C1 segment of cervical spinal cord (tissue), 14 donors: Measurements from ENCODE around the gene TMEM87A.

Experiments used
- DNase-seq, 14 donors: peaks; one replicate each; lab custom pipeline; 2025; lab: John Stamatoyannopoulos, UW

TMEM87A gene

DNA sequence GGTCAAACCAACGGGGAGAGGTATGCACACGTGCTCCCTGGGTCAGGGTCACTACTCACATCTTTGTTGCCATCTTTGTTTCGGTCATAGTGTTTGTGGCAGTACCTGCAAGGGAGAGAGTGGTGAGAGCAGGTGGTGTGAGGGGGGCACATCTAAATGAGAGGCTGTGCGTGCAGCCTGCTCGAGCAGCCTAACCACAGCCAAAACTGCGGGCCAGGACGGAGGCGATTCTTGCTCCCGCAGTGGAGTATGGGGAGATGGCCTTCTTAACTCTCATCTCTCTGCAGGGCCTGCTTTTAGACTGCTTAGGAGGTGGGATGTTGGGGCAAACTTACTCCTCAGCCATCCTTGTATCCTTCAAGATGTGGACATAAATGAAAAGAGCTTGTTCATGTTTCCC lies 109.9 kb downstream of the TMEM87A start:
- no peak for DNase-seq
